Right ventricle myocardium inferior (tissue), 1 donor: ENCODE results near the gene SHISA6. TPM values are rescaled to one million over a fixed set of nuclear protein-coding genes. Genes with fewer than 3 reads are reported as not detected.
A peak's percentile ranks its signal among the peaks of the same experiment; 100 is the strongest.

ENCODE experiments used
- ATAC-seq: fragments of 200-7000 bp; cut with Tn5 transposase; one replicate; pipeline ENCODE4 v1.9.1; 2020; ENCODE audit warnings: mild to moderate bottlenecking, moderate library complexity
- DNase-seq: peaks from one replicate; pipeline ENCODE4 v3.0.0; 2021; ENCODE audit errors: missing footprints
- intact Hi-C: fragments of 100-400 bp; cut with DNase I; formaldehyde crosslinking; loops from one replicate; pipeline ENCODE4 v1.11.0; 2022
- total RNA-seq: library from RNA; stranded (reverse); fragmentation: NEBNext Ultra II Directional; extraction: Animal tissue kit (Norgen Biotek cat#: 25700); gene quantifications from one replicate; pipeline ENCODE4 v1.2.1, GENCODE V29; 2021
- donor health status: DM: no; HTN: yes; CAD: no; lungs with severe emphysema.

Gene SHISA6
- total RNA-seq, 1 donor from 2014 or later, result 0.46 TPM

GRCh38 chr17:11598274-11599221 is 357.5 kb downstream of the SHISA6 start, which contains the start of gene DNAH9:
Gene DNAH9, plus strand, starts transcription at chr17:11598470. Its CDS starts 29 bp downstream, at chr17:11598499.
- intact Hi-C loops, result no loop called here
- ATAC-seq, result peak; percentile 99
- peak; percentile 96 for DNase-seq

- ATAC-seq, result no peak
Observed at GRCh38 chr17:11601661-11602060, 360.6 kb downstream of the SHISA6 start.

GRCh38 chr17:11608396-11608795 is 367.4 kb downstream of the SHISA6 start:
- DNase-seq (no peak), ATAC-seq (peak; percentile 88)
- intact Hi-C loops, result no loop called here

More at GRCh38 chr17:11601661-11602060, 360.6 kb downstream of the SHISA6 start:
- intact Hi-C loops, result no loop called here
- no peak for DNase-seq

- intact Hi-C loops, result no loop called here
- no peak for DNase-seq
- ATAC-seq, result no peak
Observed at GRCh38 chr17:11610999-11611566, 370.1 kb downstream of the SHISA6 start.

- intact Hi-C loops, result no loop called here
- no peak for ATAC-seq
- DNase-seq, result no peak
Observed at GRCh38 chr17:11612956-11613355, 371.9 kb downstream of the SHISA6 start.
